SKM-1 (cell line): ENCODE data around the gene RNH1.

ENCODE experiments used
- DNase-seq: peaks from one replicate; lab custom pipeline; 2025; ENCODE audit not compliant: unreplicated experiment; lab: John Stamatoyannopoulos, UW

Gene RNH1

DNA sequence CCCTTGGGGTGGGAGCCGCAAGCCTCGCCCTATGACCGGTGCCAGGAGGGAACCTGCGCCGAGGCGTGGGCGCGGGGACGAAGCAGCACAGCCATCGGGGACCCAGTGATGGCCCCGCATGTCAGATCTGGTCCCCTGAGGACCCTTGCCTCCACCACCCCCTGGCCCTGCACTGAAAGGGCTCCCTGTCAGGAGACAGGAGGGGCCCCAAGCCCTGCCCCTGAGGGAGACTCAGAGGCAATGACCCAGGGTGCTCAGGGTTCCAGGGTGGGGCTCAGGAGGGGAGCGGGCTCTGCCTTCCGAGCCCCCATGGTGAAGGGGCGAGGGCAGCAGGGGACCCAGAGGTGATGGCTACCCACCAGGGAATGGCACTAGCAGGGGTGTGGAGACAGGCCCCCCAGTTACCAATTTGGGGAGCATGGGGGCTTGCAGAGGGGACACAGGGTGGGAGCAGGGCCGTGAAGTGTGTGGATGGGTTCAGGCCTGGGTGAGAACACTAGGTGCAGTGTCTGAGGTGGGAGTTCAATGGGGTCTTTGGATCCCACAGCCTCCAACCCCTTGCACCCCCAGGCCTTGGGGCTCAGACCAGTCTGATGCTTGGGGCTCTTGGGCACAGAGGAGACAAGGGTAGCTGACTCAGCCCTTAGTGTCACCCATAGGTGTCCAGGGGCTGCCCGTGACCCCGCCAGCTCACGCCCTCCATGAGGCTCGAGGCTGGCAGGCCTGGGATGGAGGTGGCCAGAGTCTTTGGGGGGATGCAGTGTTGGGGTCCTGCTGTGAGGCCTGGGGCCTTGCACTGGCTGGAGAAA, 30.8 kb upstream of the RNH1 start:
- DNase-seq = no peak

- peak; percentile 53 for DNase-seq
Measured at GRCh38 chr11:536841-537621, 30.0 kb upstream of the RNH1 start, which contains the start of gene LRRC56. Gene LRRC56, plus strand, starts transcription at chr11:537527. Its CDS starts 3,158 bp downstream, at chr11:540685.

DNA sequence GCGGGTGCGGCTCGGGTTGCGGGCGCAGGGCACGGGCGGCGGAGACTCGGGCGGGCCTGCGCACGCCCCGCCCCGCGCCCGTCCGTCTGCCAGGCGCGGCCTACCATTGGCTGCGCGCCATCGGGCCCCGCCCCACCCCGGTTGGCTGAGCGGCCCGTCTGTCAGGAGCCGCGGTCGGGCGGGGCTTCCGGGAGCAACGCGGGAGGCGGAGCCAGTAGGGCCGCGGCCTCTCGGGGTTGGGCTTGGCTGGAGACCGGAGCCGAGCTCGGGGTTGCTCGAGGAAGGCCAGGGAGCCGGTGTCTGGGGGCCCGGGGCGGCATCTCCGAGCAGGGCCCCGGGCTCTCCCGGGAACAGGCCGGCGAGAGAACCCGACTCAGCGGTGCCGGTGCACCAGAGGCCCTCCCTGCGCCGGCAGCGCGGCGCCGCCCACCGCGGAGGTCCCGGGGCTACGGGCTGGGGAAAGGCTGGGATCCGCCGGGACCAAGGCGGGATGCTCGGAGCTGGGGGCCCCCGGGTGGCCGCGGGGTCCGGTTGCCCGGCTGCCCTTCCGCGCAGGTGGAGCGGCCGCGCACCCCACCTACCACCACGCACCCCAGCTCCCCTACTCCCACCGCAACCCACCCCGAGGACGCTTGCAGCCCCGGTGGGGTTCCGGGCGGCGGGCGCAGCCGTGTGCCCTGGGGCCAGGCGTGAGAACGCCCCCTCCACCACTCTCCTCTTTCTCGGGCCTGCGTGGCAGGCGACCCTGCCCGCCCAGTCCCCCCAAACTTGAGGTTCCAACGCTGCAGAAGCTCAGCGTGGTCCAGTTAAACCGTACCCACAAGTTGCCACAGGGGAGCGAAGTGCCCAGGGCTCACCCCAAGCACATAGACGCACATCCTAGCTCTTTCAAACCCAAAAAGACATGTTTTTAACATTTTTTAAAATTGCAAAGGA, 28.7 kb upstream of the RNH1 start, which contains the start of gene HRAS:
HRAS (minus strand) TSS at position 58 of the 936 bp plus-strand sequence.
- DNase-seq = peak; percentile 76

DNA sequence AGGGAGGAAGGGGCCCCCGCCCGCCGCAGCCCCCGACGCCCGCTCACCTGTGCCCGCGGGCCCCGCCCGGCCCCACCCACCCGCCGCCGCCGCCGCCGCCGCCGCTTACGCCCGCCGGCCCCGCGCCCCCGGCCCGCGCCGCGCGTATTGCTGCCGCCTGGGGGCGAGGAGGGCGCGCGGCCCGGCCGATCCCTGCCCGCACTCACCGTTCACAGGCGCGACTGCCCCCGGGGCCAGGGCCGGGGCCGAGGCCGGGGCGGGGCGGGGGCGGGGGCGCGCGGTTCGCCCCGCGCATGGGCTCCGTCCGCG, 28.1 kb upstream of the RNH1 start:
- no peak for DNase-seq

DNA sequence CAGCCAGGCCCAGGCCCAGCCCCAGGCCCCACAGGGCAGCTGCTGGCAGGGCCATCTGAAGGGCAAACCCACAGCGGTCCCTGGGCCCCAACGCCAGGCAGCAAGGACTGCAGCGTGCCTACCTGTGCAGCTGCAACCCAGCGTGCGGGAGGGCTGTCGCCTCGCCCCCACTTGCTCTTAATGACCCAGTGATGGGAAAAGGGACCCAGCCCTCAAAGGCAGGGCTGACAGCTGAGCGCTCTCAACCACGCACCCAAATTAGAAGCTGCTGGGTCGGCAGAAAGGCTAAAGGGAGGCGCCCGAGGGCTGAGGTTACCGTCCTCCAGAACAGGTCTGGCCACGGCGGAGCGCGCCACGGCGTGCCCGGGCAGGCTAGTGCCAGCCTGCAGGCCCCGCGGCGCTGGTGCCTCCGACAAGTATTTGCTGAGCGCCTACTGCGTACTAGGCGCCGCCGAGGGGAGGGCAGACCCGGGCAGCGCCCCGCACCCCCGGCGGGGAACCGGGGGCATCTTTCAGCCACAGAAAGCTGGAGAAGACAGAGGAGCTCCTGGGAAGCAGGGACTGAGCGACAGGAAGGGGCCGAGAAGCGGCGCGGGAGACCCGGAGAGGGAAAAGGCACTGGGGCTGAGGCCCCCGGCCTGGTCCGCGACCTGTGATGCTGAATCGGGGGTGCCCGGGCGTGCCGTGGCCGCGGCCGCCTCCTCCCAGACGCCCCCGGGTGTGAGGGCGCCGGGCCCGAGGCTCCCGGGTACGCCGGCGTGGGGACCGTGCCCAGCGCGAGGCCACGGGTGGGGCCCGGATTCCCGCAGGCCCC, 27.6 kb upstream of the RNH1 start:
- no peak for DNase-seq

GRCh38 chr11:533586-534395, 26.7 kb upstream of the RNH1 start:
- no peak for DNase-seq

- DNase-seq = no peak
Measured at GRCh38 chr11:532986-533585, 26.0 kb upstream of the RNH1 start.

GRCh38 chr11:532527-532985, 25.5 kb upstream of the RNH1 start:
- DNase-seq = no peak

GRCh38 chr11:531919-532526, 25.0 kb upstream of the RNH1 start:
- no peak for DNase-seq

- DNase-seq = no peak
Measured at GRCh38 chr11:530960-531831, 24.2 kb upstream of the RNH1 start.

GRCh38 chr11:529728-530411, 22.8 kb upstream of the RNH1 start:
- DNase-seq = no peak

DNA sequence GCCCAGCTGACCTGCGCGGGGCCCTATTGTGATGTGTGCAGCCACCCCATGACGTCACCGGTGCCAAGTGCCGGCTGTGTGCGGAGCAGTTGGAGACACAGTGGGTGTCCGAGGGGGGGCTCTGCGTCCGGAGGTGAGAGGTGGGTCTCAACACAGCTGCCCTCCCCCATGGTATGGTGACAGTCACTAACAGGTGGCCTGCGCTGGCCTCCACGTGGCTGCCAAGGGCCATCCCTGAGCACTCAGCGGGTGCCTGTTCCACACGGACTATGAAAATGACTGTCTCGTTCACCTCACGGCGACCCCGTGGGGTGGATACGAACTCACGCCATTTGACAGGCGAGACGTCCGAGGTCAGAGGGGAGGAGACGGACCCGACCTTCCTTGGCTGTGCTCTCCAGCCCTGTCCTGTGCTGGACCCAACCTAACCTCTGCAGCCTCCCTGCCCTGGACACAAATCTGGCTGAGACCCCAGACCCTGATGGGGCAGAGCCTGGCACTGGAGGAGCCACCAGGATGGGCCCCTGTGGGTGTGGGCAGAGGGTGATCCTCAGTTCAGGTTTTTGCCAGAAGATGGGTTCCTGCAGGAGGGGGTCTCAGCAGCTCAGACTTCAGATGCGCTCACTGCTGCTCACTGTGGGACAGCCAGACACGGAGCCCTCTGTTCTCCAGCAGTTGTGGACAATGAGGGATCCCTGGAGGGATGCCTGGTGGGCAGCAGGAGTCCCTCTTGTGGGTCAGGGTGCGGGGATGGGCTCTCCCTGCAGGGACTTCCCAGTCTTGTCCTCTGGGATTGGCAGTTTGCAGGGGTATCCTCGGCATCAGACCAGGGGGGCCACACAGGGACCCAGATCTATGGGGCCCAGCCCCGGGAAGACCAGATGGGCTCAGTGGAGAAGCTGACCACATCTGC, 22.0 kb upstream of the RNH1 start:
- DNase-seq = no peak

GRCh38 chr11:528166-528814, 21.2 kb upstream of the RNH1 start:
- no peak for DNase-seq

DNA sequence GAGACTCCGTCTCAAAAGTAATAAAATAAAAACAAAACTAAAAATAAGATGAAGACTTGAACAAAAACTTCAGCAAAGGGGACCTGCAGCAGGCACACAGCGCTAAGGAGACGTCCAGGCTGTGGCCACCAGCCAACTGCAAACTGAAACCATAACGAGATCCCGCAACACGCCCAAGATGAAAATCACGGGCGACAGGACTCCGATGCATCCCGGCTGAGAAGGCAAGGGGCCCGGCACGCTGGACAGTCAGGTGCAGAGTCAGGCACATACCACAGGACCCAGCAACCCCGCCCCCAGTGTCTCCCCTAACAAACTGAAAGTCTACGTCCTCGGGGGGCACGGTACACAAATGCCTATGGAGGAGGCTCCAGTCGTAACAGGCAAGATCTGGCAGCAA, 19.1 kb upstream of the RNH1 start:
- no peak for DNase-seq

GRCh38 chr11:521177-521688, 14.2 kb upstream of the RNH1 start:
- no peak for DNase-seq
